HepG2 (cell line): Measurements from ENCODE around the gene U2AF1L4. TPM values are rescaled to one million over a fixed set of nuclear protein-coding genes. Genes with fewer than 3 reads are reported as not detected.

Source experiments
- ATAC-seq: fragments of 200-7000 bp; cut with Tn5 transposase; 3 replicates; pipeline ENCODE4 v1.9.1; 2020; ENCODE audit warnings: mild to moderate bottlenecking, moderate library complexity
- BruUV-seq: library from RNA; stranded (reverse); fragments of 400-500 nt; replicated peaks from 2 replicates; lab custom pipeline; 2021; lab: Mats Ljungman, UMichigan
- CTCF ChIA-PET: fragments of 300-600 bp; formaldehyde crosslinking; extraction: SDS; loops from one replicate; lab custom pipeline; 2021; ENCODE audit warnings: low total read pairs, inconsistent platforms, low intra/inter-chr PET ratio; lab: Yijun Ruan, JAX
- POLR2A ChIA-PET: fragments of 350-600 bp; sonication (Branson Sonifier 250); formaldehyde crosslinking; loops from one replicate; lab custom pipeline; 2020; ENCODE audit warnings: antibody characterized with exemption, inconsistent platforms; lab: Yijun Ruan, JAX
- DNase-seq: peaks from one replicate; pipeline ENCODE4 v3.0.0-alpha.2; 2015; ENCODE audit warnings: low spot score
- FAIRE-seq: peaks from 3 replicates; lab custom pipeline; 2011; peaks lifted over from hg19 to GRCh38; lab: Jason Lieb, UNC
- H2AFZ ChIP-seq: one replicate; pipeline ENCODE4 v1.6.1; 2011; ENCODE audit warnings: low read length, inconsistent platforms
- H3K27ac ChIP-seq: fragments of 300-600 bp; 3 replicates; pipeline ENCODE4 v1.8.0; 2011; ENCODE audit warnings: mixed run types, mild to moderate bottlenecking, mixed read lengths, low read length, inconsistent platforms; ENCODE audit not compliant: insufficient read depth; ENCODE audit errors: extremely low read length
- H3K27me3 ChIP-seq, 2 experiments: fragments of 200-600 bp in 1 of 2; 2 replicates in 1 of 2; 3 replicates in 1 of 2; pipeline versions ENCODE4 v1.6.0 to v1.8.0; 2011; ENCODE audit warnings: low read length in 2 of 2, mild to moderate bottlenecking in 2 of 2, moderate library complexity in 2 of 2, inconsistent platforms in 1 of 2; ENCODE audit not compliant: insufficient read depth in 2 of 2, control insufficient read depth in 1 of 2
- H3K36me3 ChIP-seq, 2 experiments: fragments of 200-600 bp in 1 of 2; replicated peaks in 1 of 2; 2 replicates in 1 of 2; 3 replicates in 1 of 2; pipeline versions ENCODE4 v1.5.1 to v1.8.0; 2011; ENCODE audit warnings: low read length in 2 of 2, inconsistent platforms in 1 of 2; ENCODE audit not compliant: insufficient read depth in 2 of 2, control insufficient read depth in 1 of 2
- H3K4me1 ChIP-seq: 2 replicates; pipeline ENCODE4 v1.5.1; 2012; ENCODE audit warnings: low read length, inconsistent platforms; ENCODE audit not compliant: insufficient read depth
- H3K4me2 ChIP-seq: 2 replicates; pipeline ENCODE4 v1.6.0; 2011; ENCODE audit warnings: low read depth, low read length, inconsistent platforms
- H3K4me3 ChIP-seq, 3 experiments: fragments of 200-600 bp in 1 of 3; sonication (generic), shearing (Covaris generic) in 1 of 3; replicated peaks in 1 of 3; 2 replicates each; pipeline ENCODE4 v1.5.1; 2011 to 2016; ENCODE audit warnings: low read length in 3 of 3, inconsistent platforms in 2 of 3, low read depth in 2 of 3, mild to moderate bottlenecking in 2 of 3, control low read depth in 1 of 3, mixed read lengths in 1 of 3; ENCODE audit not compliant: insufficient read depth in 1 of 3
- H3K79me2 ChIP-seq: one replicate; pipeline ENCODE4 v1.6.1; 2011; ENCODE audit warnings: low read length, inconsistent platforms; ENCODE audit not compliant: insufficient read depth
- H3K9ac ChIP-seq: 2 replicates; pipeline ENCODE4 v1.6.0; 2011; ENCODE audit warnings: mild to moderate bottlenecking, low read depth, low read length, inconsistent platforms; ENCODE audit not compliant: insufficient read depth
- H3K9me3 ChIP-seq: 2 replicates; pipeline ENCODE4 v1.5.1; 2012; ENCODE audit warnings: mild to moderate bottlenecking, low read length
- H4K20me1 ChIP-seq: 2 replicates; pipeline ENCODE4 v1.6.0; 2011; ENCODE audit warnings: inconsistent platforms, mild to moderate bottlenecking, low read length, moderate library complexity; ENCODE audit not compliant: insufficient read depth
- BORCS8-MEF2B ChIP-seq: sonication (generic); formaldehyde crosslinking; IDR thresholded peaks from 2 replicates; pipeline ENCODE4 v1.8.0; 2022; ENCODE audit warnings: mild to moderate bottlenecking, missing genetic modification reagents
- CCDC6 ChIP-seq: sonication (generic); formaldehyde crosslinking; IDR thresholded peaks from 2 replicates; pipeline ENCODE4 v1.8.1; 2022; ENCODE audit warnings: mild to moderate bottlenecking, missing genetic modification reagents, moderate library complexity
- ELF4 ChIP-seq: sonication (generic); formaldehyde crosslinking; IDR thresholded peaks from 2 replicates; pipeline ENCODE4 v1.5.0; 2020; ENCODE audit warnings: missing genetic modification reagents, mild to moderate bottlenecking, moderate library complexity, borderline replicate concordance
- HNF4A ChIP-seq: sonication (generic); formaldehyde crosslinking; IDR thresholded peaks from 2 replicates; pipeline ENCODE4 v1.4.0; 2020; ENCODE audit warnings: missing genetic modification reagents
- PCBP1 ChIP-seq: fragments of 200-400 bp; formaldehyde crosslinking; IDR thresholded peaks from 2 replicates; pipeline ENCODE4 v1.6.1; 2017; ENCODE audit warnings: mild to moderate bottlenecking, low read depth, low read length, borderline replicate concordance
- RBM22 ChIP-seq: fragments of 200-400 bp; formaldehyde crosslinking; optimal IDR thresholded peaks from 2 replicates; pipeline ENCODE3; 2017; ENCODE audit warnings: mild to moderate bottlenecking, low read length, moderate library complexity
- SOX13 ChIP-seq, 3 experiments: fragments of 450-650 bp in 1 of 3; sonication (generic) in 1 of 3; formaldehyde crosslinking in 1 of 3; IDR thresholded peaks in 2 of 3; conservative IDR thresholded peaks in 1 of 3; 2 replicates each; pipeline versions ENCODE4 v1.5.0 to v1.6.1; 2016 to 2020; ENCODE audit warnings: antibody characterized with exemption in 1 of 3, mild to moderate bottlenecking in 1 of 3, missing compliant biosample characterization in 1 of 3, missing genetic modification reagents in 1 of 3, moderate library complexity in 1 of 3
- ZFP41 ChIP-seq: sonication (generic); formaldehyde crosslinking; IDR thresholded peaks from 2 replicates; pipeline ENCODE4 v1.4.0; 2020; ENCODE audit warnings: mild to moderate bottlenecking, missing genetic modification reagents, borderline replicate concordance
- ZNF331 ChIP-seq: sonication (generic); formaldehyde crosslinking; IDR thresholded peaks from 2 replicates; pipeline ENCODE4 v1.4.0; 2020; ENCODE audit warnings: missing genetic modification reagents
- ZNF569 ChIP-seq: sonication (generic); formaldehyde crosslinking; IDR thresholded peaks from 2 replicates; pipeline ENCODE4 v1.5.0; 2020; ENCODE audit warnings: mild to moderate bottlenecking, missing genetic modification reagents, moderate library complexity, borderline replicate concordance
- WGBS: methylation state at CpG from one replicate; pipeline ENCODE4 v1.1.6; 2017; ENCODE audit warnings: low lambda C conversion rate; 5-methylcytosine and 5-hydroxymethylcytosine counted together
- in situ Hi-C: cut with HindIII; loops from 2 replicates; pipeline ENCODE4 v1.10.0; 2017; ENCODE audit warnings: low pct_unique_long_range_greater_than_20kb; ENCODE audit not compliant: extremely low pct_ligation_motif_present
- intact Hi-C: fragments of 100-400 bp; cut with micrococcal nuclease; formaldehyde crosslinking; loops from one replicate; pipeline ENCODE4 v1.10.0; 2022; ENCODE audit not compliant: unreplicated experiment
- polyA plus RNA-seq, 8 experiments: library from polyadenylated mRNA; depleted of rRNA in 3 of 8; stranded (reverse) in 7 of 8; unstranded in 1 of 8; fragments of >200 nt; fragmentation: Illumina TruSeq in 4 of 8; extraction: Trizol in 4 of 8; gene quantifications; 2 replicates each; pipeline versions ENCODE4 v1.2.1 to v1.2.3, GENCODE V29; 2011 to 2016; ENCODE audit warnings: low read depth in 4 of 8, missing spikeins in 1 of 8, mixed read lengths in 1 of 8; ENCODE audit not compliant: insufficient read depth in 1 of 8
- total RNA-seq, 5 experiments: library from RNA; depleted of rRNA; stranded (reverse); fragments of >200 nt; fragmentation: Illumina TruSeq; extraction: Trizol; gene quantifications; 2 replicates each; pipeline ENCODE4 v1.2.3, GENCODE V29; 2016; ENCODE audit warnings: low read depth in 1 of 5
- TF ChIP-seq, protein P1 (sequence below): sonication (generic); formaldehyde crosslinking; IDR thresholded peaks from 2 replicates; pipeline ENCODE4 v1.8.0; 2022; ENCODE audit warnings: mild to moderate bottlenecking, missing genetic modification reagents; ENCODE audit not compliant: insufficient replicate concordance

The U2AF1L4 gene
- total and polyA plus RNA-seq, 2 of the 13 experiments (the other 11 are each of a cell fraction or from before 2014, with no cell fraction given) = 7.9 to 15.4 TPM

DNA sequence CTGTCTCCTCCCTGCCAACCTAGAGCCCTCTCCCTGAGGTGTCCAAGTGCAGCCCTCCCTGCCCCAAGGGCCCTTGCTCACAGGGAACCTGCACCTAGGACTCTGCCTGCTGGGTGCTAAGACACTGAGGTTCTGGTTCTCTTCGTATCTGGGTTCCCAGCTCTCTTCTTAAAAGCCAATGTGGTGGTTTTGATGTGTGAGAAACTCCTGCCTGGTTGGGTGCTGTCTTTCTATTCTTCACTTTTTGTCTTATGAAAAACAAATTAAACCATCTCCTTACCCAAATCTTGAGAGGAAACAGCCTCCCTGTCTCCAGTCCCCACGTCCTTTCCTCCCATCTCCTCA lies 31.7 kb downstream of the U2AF1L4 start:
- CTCF ChIA-PET = interaction anchor here (7.0 kb wide), 1 partner anchor 19 kb away, joined by 201 read pairs; no protein-coding TSS in a partner anchor
- Histone ChIP-seq H4K20me1 (peaks cover 1% of the 10 kb centered on the region; the same call in 1 of the 2 replicates), H3K9ac (no peak overlapping the region), H3K36me3 (no peaks in the 10 kb centered on the region), H3K79me2 (peaks cover 2% of the 10 kb centered on the region), H3K4me1 (peaks cover 24% of the 10 kb centered on the region), H3K4me2 (no peak overlapping the region), H2AFZ (no peak overlapping the region), H3K27me3 (no peaks in the 10 kb centered on the region; a peak in 1 of 5 replicates), H3K9me3 (no peaks in the 10 kb centered on the region), H3K4me3 (no peak overlapping the region), H3K27ac (no peak overlapping the region)
- no peak for DNase-seq
- POLR2A ChIA-PET = interaction anchor here (5.0 kb wide), 1 partner anchor 11 kb away, joined by 23 read pairs; no protein-coding TSS in a partner anchor
- no peak for TF ChIP-seq HNF4A (CRISPR knock-in tag)
- no peak for TF ChIP-seq CCDC6 (CRISPR knock-in tag)
- no peak for TF ChIP-seq SOX13 (IDR thresholded peaks at IDR 0.05)
- TF ChIP-seq SOX13 (CRISPR knock-in tag; conservative IDR thresholded peaks at IDR 0.05 in 1 of 2, IDR thresholded peaks at IDR 0.05 in 1 of 2) = no peak
- no peak for TF ChIP-seq RBM22
- TF ChIP-seq ZNF331 = no peak
- TF ChIP-seq, protein P1, sequence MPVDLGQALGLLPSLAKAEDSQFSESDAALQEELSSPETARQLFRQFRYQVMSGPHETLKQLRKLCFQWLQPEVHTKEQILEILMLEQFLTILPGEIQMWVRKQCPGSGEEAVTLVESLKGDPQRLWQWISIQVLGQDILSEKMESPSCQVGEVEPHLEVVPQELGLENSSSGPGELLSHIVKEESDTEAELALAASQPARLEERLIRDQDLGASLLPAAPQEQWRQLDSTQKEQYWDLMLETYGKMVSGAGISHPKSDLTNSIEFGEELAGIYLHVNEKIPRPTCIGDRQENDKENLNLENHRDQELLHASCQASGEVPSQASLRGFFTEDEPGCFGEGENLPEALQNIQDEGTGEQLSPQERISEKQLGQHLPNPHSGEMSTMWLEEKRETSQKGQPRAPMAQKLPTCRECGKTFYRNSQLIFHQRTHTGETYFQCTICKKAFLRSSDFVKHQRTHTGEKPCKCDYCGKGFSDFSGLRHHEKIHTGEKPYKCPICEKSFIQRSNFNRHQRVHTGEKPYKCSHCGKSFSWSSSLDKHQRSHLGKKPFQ = no peak
- no peak for TF ChIP-seq ELF4 (CRISPR knock-in tag)
- TF ChIP-seq ZNF569 = no peak
- no peak for TF ChIP-seq PCBP1
- TF ChIP-seq ZFP41 (CRISPR knock-in tag) = no peak
- TF ChIP-seq BORCS8-MEF2B (CRISPR knock-in tag) = no peak
- intact Hi-C loops = no loop called here
- ATAC-seq = no peak
- in situ Hi-C loops = no loop called here
- FAIRE-seq = no peak
- 68% methylated on average over 2 of the region's 2 CpGs for WGBS
- no TSS peak for BruUV-seq
